8988T (cell line): ENCODE measurements around the gene TPM4.

Experiments
- DNase-seq: peaks from one replicate; pipeline ENCODE4 v3.0.0; 2011

TPM4 gene

DNA sequence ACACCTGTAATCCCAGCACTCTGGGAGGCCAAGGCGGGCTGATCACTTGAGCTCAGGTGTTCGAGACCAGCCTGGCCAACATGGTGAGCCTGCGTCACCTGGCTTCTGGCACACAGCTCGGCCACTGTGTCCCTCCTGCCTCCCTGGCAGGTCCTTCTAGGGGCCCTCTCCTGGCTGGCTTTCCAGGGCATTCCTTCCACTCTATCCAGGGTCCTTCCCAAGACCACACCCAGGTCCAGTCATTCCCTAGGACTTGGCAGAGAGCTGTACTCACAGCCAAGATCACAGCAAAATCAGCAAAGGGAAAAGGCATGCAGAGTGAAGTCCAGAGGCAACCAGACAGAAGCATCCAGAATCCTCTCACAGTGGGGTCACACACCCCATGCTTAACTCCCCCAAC is 57.5 kb downstream of the TPM4 start:
- DNase-seq, result no peak

DNA sequence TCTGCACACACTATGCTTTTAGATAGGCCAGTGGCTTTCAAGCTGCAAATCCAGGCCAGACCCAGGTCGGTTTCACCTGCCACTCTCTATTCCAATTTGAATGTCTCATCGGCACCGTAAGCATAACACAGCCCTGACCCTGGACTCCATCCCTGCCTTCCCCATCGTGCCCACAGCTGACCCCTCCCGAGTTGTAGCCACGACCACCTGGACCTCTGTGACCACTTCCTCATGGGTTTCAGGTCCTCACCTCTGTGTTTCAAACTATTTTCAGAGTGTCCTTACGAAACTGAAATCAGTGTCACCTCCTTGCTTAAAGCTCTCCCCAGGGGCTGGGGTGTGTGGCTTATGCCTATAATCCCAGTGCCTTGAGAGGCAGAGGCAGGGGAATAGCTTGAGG is 58.2 kb downstream of the TPM4 start:
- DNase-seq, result no peak

DNA sequence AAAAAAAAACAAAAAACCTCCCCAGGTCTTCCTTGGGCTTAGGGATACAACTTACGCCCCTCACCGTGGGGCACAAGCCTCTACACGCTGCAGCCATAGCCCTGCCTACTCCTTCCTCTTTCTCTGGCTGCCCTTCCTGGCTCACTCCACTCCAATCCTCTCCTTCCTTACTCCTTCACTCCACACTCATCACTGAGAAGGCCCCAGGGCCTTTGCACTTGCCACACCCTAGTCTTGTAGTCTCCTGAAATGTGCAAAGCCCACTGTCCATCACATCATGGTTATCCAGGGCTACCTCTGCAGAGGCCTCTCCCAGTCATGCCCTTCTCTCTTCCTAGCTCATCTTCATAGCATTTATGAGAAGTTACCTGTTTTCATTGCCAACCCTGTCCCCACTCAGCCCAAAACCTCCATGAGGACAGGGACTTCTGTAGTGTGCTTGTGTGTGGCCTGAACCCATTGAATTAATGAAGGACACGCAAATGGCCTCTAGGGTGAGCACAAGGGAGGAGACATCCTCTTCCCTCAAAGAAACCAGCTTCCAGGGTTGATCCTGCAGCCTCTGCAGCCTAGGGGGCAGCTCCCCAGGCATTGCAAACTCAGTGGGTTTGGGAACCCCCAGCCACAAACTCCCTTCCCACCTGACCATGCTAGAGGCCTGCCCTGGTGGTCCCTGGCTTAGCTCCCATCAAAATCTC is 59.3 kb downstream of the TPM4 start:
- DNase-seq, result no peak

DNA sequence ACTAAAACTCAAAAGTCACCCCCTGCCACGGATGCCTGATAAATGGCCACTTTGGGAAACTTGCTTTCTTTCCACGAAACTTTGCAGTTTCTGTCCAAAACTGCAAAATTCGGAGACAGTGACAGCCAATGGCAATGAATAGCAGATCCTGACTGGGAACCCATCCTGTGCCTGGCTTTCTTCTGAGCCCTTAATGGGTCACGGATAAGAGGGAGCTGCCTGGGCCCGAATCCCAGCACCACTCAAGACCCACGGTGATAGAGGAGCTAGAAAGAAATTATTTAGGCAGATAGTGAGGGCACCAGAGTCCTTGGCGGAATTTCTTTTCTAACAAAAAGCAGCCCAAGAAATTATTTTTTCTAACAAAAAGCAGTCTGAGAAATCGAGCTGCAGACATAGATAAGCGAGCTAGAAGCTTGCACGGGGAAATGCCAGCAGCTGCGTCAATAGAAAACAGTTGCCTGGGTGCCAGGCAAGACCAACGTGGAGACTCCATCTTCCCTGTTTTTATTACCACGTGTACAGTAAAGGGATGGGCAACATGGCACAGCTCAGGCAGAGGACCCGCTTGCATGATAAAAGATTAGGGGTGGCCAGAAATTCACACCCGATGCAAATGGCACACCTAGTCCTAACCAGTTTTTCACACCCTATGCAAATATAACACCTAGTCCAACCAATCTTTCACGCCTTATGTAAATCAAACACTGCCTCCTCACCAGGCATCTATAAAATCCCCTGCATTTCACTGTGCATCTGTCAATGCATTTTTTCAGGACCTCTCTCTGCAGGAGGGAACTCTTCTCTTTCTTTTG is 60.1 kb downstream of the TPM4 start:
- no peak for DNase-seq

DNA sequence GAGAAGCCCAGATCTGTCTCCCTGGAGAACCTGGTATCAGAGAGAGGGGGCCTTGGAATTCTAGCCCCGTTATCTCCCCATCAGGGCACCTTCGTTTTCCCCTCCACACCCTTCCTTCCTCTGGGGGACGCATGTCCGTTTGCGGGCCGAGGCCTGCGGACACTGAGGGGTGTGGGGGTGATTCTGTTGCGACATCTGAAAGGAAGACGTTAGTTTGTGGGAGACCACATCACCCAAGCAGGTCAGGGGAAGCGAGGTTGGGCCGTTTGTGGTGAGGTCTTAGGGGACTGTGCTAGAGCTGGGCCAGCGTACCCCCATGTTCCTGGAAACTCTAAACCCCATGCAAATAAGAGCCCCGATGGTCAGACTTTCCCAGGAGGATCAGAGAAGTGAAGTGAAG is 63.5 kb downstream of the TPM4 start:
- no peak for DNase-seq

DNA sequence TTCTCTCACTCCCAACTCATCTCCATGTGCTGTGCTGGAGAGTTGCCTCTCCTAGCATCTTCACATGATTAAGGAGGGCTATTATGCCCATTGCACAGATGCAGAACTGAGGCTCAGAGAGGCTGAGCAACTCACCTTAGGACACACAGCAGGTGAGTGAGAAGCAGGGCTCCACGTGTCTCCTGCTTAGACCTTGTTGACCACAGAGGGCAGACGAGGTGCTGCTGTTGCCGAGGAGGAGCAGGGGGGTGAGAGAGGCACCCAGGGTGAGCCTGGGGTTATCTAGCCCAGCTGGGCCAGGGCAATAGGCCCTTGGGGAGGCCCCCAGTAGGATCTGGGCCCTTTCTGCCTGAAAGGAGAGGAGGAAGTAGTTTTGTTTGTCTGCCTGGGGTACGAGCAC is 64.7 kb downstream of the TPM4 start:
- no peak for DNase-seq

DNA sequence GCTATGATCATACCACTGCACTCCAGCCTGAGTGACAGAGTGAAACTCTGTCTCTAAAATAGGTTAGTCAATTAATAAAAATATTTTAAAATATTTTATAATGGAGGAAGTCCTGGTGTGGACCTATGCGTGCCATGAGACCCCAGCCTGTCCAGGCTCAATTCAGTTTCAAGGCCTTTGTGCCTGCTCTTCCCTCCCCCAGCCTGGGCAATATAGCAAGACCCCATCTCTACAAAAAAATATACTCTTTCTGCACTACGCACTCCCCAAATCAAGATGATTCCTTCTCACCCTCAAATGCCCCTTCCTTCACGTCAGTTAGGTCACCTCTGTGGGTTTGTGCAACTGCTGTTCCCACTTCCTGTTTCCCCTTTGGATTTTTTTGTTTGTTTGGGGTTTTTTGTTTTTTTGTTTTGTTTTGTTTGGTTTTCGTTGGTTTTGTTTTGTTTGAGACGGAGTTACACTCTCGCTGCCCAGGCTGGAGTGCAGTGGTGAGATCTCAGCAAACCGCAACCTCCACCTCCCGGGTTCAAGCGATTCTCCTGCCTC is 65.8 kb downstream of the TPM4 start:
- DNase-seq, result no peak

DNA sequence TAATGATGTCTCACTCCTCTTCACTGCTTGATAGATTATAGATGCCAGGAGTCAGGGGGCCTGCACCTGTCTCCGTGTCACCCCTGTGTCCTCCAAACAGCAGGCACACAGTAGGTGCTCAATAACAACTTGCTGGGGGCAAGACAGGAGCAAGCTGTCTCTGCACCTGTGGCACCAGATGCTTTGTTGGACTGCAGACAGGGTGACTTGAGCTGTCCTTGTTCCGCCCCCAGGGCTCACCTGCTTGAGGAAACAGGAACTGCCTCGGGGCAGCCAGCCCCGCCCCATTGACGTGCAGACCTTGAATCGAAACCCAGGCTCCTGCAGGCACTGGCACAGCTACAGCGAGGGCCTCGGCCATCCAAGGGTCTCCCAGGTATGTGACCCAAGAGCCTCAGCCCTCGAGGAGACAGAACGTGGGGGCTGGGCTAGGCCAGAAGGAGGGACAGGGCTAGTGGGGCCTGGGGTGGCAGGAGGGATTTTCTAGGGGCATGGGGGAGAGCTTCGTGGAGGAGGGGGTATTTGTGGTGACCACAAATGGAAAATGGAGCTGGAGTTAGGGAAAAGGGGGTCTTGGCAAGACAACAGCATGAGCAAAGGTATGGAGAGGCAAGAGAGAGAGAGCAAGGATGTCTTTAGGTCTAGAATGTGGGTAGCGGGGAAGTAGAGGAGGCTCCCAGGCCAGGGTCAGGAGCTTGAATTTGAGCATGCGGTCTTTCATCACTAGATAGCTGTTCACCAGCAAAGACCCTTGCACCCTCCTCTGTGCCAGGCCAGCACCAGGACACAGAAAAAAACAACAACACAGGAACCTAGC is 67.3 kb downstream of the TPM4 start, which contains the start of gene HSH2D:
TSS of gene HSH2D (plus strand) at position 287 of the 817 bp plus-strand sequence. CDS start 5,066 bp downstream, outside the sequence.
- no peak for DNase-seq

DNA sequence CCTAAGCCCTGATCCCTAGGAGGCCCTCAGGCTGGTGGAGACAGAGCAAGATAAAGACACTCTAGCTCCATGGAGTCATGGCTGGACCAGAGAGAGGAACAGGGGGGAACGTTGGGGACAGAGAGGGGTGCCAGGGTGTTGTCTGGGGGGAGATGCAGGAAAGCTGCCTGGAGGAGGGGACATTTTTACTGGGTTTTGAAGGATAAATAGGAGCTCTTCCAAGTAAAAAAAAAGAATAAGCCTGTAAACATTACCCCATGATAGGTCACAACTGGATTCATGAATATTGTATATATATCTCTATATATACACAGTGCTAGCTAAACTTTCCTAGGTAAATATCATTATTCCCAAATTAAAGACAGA is 67.9 kb downstream of the TPM4 start:
- no peak for DNase-seq

DNA sequence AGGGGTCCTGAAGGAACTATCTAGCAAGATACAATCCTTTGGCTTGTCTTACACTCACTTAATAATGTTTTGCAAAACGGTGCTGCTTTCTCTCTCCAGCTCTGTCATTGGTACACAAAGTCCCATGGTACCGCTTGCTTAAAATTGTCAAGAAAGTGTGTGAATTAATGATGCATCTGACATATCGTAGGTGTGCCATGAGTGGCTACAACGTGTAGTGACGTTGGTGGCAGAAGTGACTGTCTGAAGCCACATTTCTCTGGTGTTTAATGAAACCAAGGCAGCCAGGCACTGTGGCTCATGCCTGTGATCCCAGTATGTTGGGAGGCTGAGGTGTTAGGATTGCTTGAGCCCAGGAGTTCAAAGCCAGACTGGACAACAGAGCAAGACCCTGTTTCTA is 69.8 kb downstream of the TPM4 start:
- no peak for DNase-seq

DNA sequence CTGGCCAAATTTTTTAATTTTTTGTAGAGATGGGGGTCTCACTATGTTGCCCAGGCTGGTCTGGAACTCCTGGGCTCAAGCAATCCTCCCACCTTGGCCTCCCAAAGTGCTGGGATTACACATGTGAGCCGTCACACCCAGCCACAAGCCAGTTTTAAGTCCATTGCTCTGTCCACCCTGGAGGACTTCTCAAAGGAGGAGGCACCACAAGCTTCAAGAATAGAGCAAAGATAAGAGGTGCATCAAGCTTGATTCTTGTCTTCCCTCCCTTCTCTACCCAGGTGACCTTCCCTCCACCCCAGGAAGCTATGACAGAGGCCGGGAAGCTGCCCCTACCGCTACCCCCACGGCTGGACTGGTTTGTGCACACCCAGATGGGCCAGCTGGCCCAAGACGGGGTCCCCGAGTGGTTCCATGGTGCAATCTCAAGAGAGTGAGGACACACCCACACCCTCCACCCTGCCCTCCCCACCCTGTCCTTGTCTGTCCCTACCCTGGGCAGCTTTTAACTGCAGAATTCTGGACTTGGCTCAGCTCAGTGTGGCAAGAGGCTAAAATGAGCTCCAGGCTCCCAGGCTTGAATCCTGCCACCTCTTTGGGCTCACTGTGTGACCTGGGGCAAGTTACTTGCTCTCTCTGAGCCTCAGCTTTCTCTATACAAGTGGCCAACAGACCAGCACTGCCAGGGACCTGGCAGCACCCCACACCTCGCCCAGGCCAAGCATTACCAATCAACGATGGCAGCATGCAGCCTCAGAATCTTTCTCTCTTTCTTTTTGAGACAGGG is 72.3 kb downstream of the TPM4 start:
- no peak for DNase-seq
